Activated CD8-positive, alpha-beta memory T cell treated with anti-CD3 and anti-CD28 coated beads for 24 hours (primary cell): ENCODE data around the gene ITGA11.
"Not testable (repeated sequence)": the region's sequence is repeated elsewhere in the genome, so short reads cannot be mapped to it uniquely, and the experiment has no call there.

Experiments
- DNase-seq: peaks from one replicate; pipeline ENCODE4 v3.0.0-alpha.2; 2020

ITGA11 gene

GRCh38 chr15:68409736-68410370, 22.1 kb downstream of the ITGA11 start:
- DNase-seq, result peak; percentile 40

GRCh38 chr15:68408971-68409370, 23.0 kb downstream of the ITGA11 start:
- peak; percentile 19 for DNase-seq

DNA sequence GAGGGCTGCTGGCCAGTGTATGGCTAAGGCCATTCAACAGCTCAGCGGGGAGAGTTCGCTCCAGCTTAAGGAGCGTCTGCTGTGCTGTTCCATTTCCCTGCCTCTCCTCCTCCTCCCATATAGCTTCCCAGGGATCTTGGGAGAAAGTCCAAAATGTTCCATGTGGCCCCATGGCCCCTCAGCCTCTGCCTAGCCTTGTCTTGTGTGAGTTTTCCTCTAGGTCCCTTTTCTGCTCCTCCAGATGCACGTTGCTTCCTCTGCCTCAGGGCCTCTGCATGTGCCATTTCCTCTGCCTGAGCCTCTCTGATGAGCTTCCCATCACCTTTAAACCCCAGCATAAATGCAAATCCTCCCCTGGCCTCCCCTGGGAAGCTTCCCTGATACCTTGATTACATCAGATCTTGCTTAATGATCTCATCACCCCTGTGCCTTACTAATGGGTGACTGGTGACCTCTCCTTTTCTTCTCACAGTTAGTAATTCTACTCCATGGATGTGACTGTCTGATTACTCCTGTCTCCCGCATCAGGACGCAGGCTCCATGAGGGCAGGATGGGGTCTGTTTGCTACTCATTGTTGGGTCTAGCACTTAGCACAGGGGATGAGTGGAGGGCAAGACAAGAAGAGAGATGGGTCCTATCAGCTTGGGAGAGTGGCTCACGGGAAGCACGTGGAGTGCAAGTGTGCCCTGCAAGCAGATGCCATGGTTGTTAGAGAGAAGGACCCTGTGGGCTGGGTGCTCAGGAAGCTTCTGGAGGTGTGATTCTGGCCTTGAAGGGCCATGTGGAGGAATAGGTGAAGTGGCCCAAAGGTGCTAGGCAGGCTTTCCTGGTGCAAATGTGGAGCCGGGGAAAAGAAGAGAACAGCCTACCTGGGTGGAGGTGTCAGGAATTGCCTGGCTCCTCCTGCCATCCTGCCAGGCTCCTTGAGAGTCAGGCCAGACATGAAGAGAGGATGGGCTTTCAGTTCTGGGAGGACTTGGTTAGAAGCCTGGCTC, 23.8 kb downstream of the ITGA11 start:
- peak; percentile 35 for DNase-seq

DNA sequence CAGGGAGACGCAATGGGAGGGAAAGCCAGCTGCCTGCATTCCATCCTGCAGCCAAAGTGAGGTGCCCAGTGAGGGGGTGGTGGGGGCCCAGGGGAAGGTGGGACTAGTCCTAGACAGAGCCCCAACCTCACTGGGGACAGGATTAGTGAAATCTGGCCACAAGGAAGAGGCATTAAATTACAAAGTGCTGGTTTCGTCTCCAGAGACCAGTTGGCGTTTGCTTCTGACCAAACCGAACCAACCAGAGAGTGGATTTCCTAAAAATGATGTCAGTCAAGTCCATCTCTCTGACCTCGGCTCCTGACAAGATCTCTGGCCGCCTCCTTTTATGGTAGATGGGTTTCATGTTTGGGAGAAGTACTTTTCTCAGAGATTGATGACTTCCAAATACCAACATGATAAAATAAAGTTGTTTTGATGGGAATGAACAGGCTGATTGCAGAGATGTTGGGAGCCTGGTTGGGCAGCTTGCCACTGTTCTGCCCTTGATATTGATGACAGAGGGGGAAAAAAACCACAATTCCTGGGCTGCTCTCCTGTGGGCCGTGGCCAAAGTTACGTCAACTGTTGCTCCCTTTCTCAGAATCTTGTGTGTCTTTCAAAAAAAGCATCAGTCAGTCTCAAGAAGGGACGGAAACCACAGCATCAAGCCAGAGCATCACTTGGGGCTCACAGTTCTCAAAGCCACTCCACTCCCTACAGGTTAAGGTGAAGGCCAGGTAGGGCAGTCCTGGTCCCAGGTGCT, 24.6 kb downstream of the ITGA11 start:
- no peak for DNase-seq

GRCh38 chr15:68405378-68406250, 26.3 kb downstream of the ITGA11 start:
- peak; percentile 28 for DNase-seq

DNA sequence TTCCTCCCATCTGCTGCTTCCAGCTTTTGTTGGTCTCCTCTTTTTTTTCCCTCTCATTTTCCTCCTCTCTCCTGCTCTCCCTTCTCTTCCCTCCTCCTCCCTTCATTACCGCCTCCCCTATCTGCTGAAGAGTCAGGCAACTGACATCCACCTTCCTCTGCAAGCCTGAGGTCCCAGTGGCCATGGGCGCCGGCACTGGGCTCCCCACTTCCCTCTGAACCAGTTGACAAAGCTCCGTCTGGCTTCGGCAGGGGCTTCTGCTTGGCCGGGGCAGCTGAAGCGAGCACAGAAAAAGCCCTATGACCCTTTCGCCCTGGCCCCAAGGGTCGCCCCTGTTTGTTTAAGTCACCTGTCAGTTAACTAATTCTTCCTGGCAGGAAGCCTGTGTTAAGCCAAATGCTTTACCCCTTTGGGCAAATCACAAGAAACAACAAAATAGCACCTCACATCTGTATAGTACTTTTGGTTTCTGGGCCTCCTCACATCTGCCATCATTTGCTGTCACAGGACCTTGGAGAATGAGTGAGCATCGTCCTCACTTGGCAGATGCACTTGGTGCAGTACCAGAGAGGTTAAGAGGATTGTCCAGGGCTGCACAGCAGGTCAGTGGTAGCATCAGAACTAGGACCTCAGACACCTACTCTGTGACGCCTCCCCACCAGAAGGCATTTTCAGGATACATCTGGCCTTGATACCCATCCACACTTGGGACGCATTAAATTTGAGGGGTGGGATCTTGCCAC, 27.7 kb downstream of the ITGA11 start:
- peak; percentile 21 for DNase-seq

- no peak for DNase-seq
Measured at GRCh38 chr15:68403161-68403941, 28.6 kb downstream of the ITGA11 start.

DNA sequence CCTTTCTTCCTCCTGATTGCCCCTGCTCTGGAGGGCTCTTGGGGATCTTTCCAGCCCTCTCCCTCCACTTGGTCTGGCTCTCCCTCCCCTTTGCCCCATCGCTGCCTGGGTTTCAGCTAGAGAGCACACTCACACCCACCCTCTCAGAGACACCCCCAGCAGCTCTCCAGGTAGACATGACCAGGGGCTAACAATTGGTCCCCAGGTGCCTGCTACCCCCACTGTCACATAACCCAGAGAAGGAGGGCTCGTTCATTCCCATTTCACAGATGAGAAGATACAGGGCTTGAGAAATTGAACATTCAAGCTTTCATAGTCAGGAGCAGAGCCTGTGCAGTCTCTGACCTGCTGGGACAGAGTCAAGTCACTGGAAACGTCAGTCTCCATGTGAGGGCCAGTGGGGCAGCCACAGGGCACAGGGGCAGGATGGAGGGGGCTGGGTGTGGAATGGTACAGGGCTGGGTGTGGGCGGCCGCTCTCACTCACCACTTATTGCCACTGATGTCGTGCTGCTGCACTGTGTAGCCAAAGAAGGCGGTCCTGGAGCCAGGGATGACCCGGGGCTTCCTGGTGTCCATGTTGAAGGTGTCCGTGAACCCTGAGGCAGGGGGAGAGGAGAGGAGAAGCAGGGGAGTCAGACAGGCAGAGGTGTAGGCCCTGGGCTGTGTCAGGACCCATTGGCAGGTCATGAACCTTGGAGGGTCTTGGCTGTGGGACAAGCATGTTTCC, 29.4 kb downstream of the ITGA11 start:
- DNase-seq, result peak; percentile 47

DNA sequence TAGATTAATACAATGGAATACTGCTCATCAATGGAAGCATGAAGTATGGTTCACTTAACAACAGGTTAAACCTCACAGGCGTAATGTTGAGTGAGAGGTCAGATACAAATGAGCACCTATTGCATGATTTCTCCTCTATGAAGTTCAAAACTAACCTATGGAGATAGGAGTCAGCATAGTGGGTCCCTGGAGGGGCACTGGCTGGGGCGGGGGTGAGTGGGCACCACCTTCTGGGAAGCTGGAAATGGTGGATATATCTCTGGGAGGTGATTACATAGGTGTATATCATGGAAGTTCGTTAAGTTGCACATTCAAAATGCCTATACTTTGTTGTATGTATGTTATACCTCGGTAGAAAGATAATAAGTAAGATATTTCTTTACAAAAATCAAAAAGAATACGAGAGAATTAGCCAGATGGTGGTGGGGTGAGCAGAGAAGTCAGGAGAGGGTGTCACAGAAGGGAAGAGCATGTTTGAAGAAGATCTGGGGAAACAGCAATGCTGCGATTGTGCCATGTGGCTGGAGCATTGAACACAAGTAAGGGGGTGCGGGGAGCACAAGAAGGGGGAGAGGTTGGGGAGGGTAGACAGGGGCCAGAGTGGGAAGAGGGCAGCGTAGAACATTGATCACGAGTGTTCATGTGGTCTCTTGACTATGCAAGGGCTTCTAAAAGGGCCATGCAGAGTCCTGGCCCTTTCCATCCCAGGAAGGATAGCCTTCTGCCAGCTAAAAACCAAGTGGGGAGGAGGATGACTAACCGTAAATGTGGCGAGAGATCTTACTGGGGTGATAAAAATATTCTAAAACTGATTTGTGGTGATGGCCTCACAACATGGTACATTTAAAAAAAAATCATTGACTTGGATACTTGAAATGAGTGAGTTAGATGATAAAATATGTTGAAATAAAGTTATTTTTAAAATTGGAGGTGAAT, 30.2 kb downstream of the ITGA11 start:
- DNase-seq, result peak; percentile 26

- DNase-seq, result no peak
Measured at GRCh38 chr15:68400066-68400456, 31.9 kb downstream of the ITGA11 start.

DNA sequence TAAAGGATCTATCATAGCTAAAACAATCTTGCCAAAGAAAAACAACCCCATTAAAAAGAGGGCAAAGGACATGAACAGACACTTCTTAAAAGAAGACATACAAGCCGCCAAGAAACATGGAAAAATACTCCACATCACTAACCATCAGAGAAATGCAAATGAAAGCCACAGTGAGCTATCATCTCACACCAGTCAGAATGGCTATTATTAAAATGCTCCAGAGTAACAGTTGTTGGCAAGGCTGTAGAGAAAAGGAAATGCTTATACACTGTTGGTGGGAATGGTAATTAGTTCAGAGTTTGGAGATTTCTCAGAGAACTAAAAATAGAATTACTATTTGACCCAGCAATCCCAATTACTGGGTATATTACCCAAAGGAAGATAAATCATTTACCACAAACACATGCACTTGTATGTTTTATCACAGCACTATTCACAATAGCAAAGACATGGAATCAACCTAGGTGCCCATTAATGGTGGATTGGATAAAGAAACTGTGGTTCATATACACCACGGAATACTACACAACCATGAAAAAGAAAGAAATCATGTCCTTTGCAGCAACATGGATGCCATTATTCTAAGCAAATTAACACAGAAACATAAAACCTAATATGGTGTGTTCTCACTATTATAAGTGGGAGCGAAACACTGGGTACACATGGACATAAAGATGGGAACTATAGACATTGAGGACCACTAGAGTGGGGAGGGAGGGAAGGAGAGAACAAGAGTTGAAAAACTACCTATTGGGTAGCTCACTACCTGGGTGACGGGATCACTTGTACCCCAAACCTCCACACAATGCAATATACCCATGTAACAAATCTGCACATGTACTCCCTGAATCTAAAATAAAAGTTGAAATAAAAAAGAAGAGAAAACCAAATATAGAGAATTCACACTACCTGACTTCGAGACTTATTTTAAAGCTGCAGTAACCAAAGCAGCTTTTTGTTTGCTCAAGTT, 32.6 kb downstream of the ITGA11 start:
- no peak for DNase-seq

- not testable (repeated sequence) for DNase-seq
Measured at GRCh38 chr15:68397999-68398398, 34.0 kb downstream of the ITGA11 start.

DNA sequence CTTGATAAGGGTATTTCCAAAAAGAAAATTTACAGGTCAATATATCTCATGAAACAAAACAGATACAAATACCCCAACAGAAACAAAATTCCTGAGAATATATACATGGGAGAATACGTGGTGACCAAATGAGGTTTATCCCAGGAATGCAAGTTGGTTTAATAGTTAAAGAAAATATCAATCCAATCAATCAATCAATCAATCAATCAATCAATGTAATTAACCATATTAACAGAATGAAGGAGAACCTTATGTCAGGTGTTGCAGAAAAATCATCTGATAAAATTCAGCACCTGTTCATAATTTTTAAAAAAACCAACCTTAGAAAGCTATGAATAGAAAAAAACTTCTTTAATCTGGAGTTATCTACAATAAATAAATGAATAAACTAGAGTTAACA, 35.9 kb downstream of the ITGA11 start:
- no peak for DNase-seq

- peak; percentile 7 for DNase-seq
Measured at GRCh38 chr15:68391121-68391520, 40.8 kb downstream of the ITGA11 start.

- DNase-seq, result peak; percentile 35
Measured at GRCh38 chr15:68389936-68390817, 41.8 kb downstream of the ITGA11 start.
